Stomach (tissue), 4 donors: ENCODE results near the gene PFKFB3.
"Not testable (repeated sequence)": the region's sequence is repeated elsewhere in the genome, so short reads cannot be mapped to it uniquely, and the experiment has no call there.

Source experiments
- CTCF ChIP-seq, 7 experiments: fragments of 450-650 bp in 4 of 7; fragments of 200-600 bp in 3 of 7; sonication (generic) in 3 of 7; IDR thresholded peaks; one replicate each; pipeline ENCODE4 v1.5.1; 2016 to 2019; ENCODE audit warnings: antibody characterized with exemption in 7 of 7, control low read depth in 2 of 7, mild to moderate bottlenecking in 1 of 7
- POLR2A ChIP-seq, 4 donors: fragments of 450-650 bp; IDR thresholded peaks; one replicate each; pipeline ENCODE4 v1.6.1; 2016; ENCODE audit warnings: antibody characterized with exemption in 4 of 4, control low read depth in 2 of 4, mild to moderate bottlenecking in 1 of 4, moderate library complexity in 1 of 4
- POLR2AphosphoS5 ChIP-seq, 3 donors: sonication (generic); formaldehyde crosslinking; IDR thresholded peaks; one replicate each; pipeline ENCODE4 v1.6.1; 2016; ENCODE audit warnings: antibody characterized with exemption in 3 of 3

- not testable (repeated sequence) for TF ChIP-seq POLR2A, POLR2AphosphoS5, CTCF (IDR thresholded peaks at IDR 0.05)
Measured at GRCh38 chr10:6196524-6196923, 6.2 kb upstream of the PFKFB3 start.
